ENCODE results near the gene NPAS3.

The NPAS3 gene

GRCh38 chr14:33676891-33677290, 738.2 kb downstream of the NPAS3 start:
- no peak overlapping the region for H3K27ac ChIP-seq (replicated peaks)
- H3K27me3 ChIP-seq (ENCODE audit: insufficient read depth, poor library complexity, severe bottlenecking), result peaks cover 3% of the 10 kb centered on the region
- no peak for DNase-seq (ENCODE audit: low read depth in 1 of 2, low spot score in 1 of 2)
- TF ChIP-seq GABPA (IDR thresholded peaks at IDR 0.05; ENCODE audit: low read depth) (no peak), POLR2AphosphoS5 (IDR thresholded peaks at IDR 0.05; ENCODE audit: low read depth) (no peak), REST (IDR thresholded peaks at IDR 0.05; ENCODE audit: insufficient replicate concordance, low read depth) (no peak), CTCF (IDR thresholded peaks at IDR 0.05; ENCODE audit: insufficient read depth, low read length) (no peak), SPI1 (IDR thresholded peaks at IDR 0.05; ENCODE audit: borderline replicate concordance, low read depth) (no peak)
- no peak overlapping the region for H3K4me3 ChIP-seq (replicated peaks; ENCODE audit: insufficient read depth, low read length)

- H3K27ac ChIP-seq (replicated peaks), result no peak overlapping the region
- no peak for TF ChIP-seq CTCF (IDR thresholded peaks at IDR 0.05; ENCODE audit: insufficient read depth, low read length)
- H3K4me3 ChIP-seq (replicated peaks; ENCODE audit: insufficient read depth, low read length), result no peak overlapping the region
- H3K27me3 ChIP-seq (ENCODE audit: insufficient read depth, poor library complexity, severe bottlenecking), result peaks cover 3% of the 10 kb centered on the region
- DNase-seq (ENCODE audit: low read depth in 1 of 2, low spot score in 1 of 2), result no peak
Measured at GRCh38 chr14:33678005-33678404, 739.3 kb downstream of the NPAS3 start.

- DNase-seq (ENCODE audit: low read depth in 1 of 2, low spot score in 1 of 2), result no peak
- peaks cover 3% of the 10 kb centered on the region for H3K27me3 ChIP-seq (ENCODE audit: insufficient read depth, poor library complexity, severe bottlenecking)
- TF ChIP-seq REST (IDR thresholded peaks at IDR 0.05; ENCODE audit: insufficient replicate concordance, low read depth), result no peak
- TF ChIP-seq CTCF (IDR thresholded peaks at IDR 0.05; ENCODE audit: insufficient read depth, low read length), result no peak
- TF ChIP-seq POLR2AphosphoS5 (IDR thresholded peaks at IDR 0.05; ENCODE audit: low read depth), result no peak
- TF ChIP-seq GABPA (IDR thresholded peaks at IDR 0.05; ENCODE audit: low read depth), result no peak
- no peak for TF ChIP-seq SPI1 (IDR thresholded peaks at IDR 0.05; ENCODE audit: borderline replicate concordance, low read depth)
- H3K4me3 ChIP-seq (replicated peaks; ENCODE audit: insufficient read depth, low read length), result no peak overlapping the region
- no peak overlapping the region for H3K27ac ChIP-seq (replicated peaks)
Measured at GRCh38 chr14:33679025-33679424, 740.3 kb downstream of the NPAS3 start.

- no peak for TF ChIP-seq CTCF (IDR thresholded peaks at IDR 0.05; ENCODE audit: insufficient read depth, low read length)
- TF ChIP-seq REST (IDR thresholded peaks at IDR 0.05; ENCODE audit: insufficient replicate concordance, low read depth), result no peak
- TF ChIP-seq SPI1 (IDR thresholded peaks at IDR 0.05; ENCODE audit: borderline replicate concordance, low read depth), result no peak
- TF ChIP-seq POLR2AphosphoS5 (IDR thresholded peaks at IDR 0.05; ENCODE audit: low read depth), result no peak
- TF ChIP-seq GABPA (IDR thresholded peaks at IDR 0.05; ENCODE audit: low read depth), result no peak
- Histone ChIP-seq H3K27me3 (ENCODE audit: insufficient read depth, poor library complexity, severe bottlenecking) (peaks cover 3% of the 10 kb centered on the region), H3K27ac (replicated peaks) (no peak overlapping the region), H3K4me3 (replicated peaks; ENCODE audit: insufficient read depth, low read length) (no peak overlapping the region)
- DNase-seq (ENCODE audit: low read depth in 1 of 2, low spot score in 1 of 2), result no peak
Measured at GRCh38 chr14:33679461-33680225, 741.0 kb downstream of the NPAS3 start.

All from HL-60 (cell line).